Loucy (cell line): ENCODE measurements around the gene FGD1.

Experiments used
- H2AFZ ChIP-seq: fragments of 200-600 bp; sonication (generic); 2 replicates; pipeline ENCODE4 v1.6.0; 2016; ENCODE audit warnings: antibody characterized with exemption, mild to moderate bottlenecking, low read length, moderate library complexity
- H3F3A ChIP-seq: fragments of 200-600 bp; 2 replicates; pipeline ENCODE4 v1.6.0; 2016; ENCODE audit warnings: antibody characterized with exemption, low read depth, mild to moderate bottlenecking
- H3K27me3 ChIP-seq: fragments of 200-600 bp; sonication (generic); 2 replicates; pipeline ENCODE4 v1.6.1; 2014; ENCODE audit warnings: low read length, mild to moderate bottlenecking; ENCODE audit not compliant: insufficient read depth, poor library complexity, severe bottlenecking
- H3K36me3 ChIP-seq: fragments of 200-600 bp; sonication (generic); 2 replicates; pipeline ENCODE4 v1.6.1; 2016; ENCODE audit warnings: low read length; ENCODE audit not compliant: insufficient read depth
- H3K4me1 ChIP-seq: fragments of 200-600 bp; sonication (generic); 2 replicates; pipeline ENCODE4 v1.5.1; 2014; ENCODE audit warnings: low read length, mild to moderate bottlenecking; ENCODE audit not compliant: insufficient read depth, poor library complexity, severe bottlenecking
- H3K4me2 ChIP-seq: fragments of 200-600 bp; sonication (generic); 2 replicates; pipeline ENCODE4 v1.6.0; 2014; ENCODE audit warnings: antibody characterized with exemption, low read length, low read depth, mild to moderate bottlenecking; ENCODE audit not compliant: poor library complexity, severe bottlenecking
- H3K4me3 ChIP-seq: fragments of 200-600 bp; sonication (generic); 2 replicates; pipeline ENCODE4 v1.5.1; 2014; ENCODE audit warnings: low read length, mild to moderate bottlenecking, mixed read lengths; ENCODE audit not compliant: poor library complexity, severe bottlenecking
- H3K79me2 ChIP-seq: fragments of 200-600 bp; sonication (generic); 2 replicates; pipeline ENCODE4 v1.6.1; 2014; ENCODE audit warnings: low read length; ENCODE audit not compliant: insufficient read depth
- H3K9ac ChIP-seq: fragments of 200-600 bp; sonication (generic); 2 replicates; pipeline ENCODE4 v1.6.0; 2014; ENCODE audit warnings: mild to moderate bottlenecking, low read depth, low read length, moderate library complexity; ENCODE audit not compliant: poor library complexity, severe bottlenecking
- H3K9me2 ChIP-seq: fragments of 200-600 bp; sonication (generic); replicated peaks from 2 replicates; pipeline ENCODE4 v1.6.1; 2016; ENCODE audit warnings: low read depth, low read length, mixed read lengths
- H3K9me3 ChIP-seq: fragments of 200-600 bp; sonication (generic); 2 replicates; pipeline ENCODE4 v1.6.1; 2014; ENCODE audit warnings: mild to moderate bottlenecking, antibody characterized with exemption, low read length, low read depth; ENCODE audit not compliant: insufficient read depth
- H4K20me1 ChIP-seq: fragments of 200-600 bp; sonication (generic); 2 replicates; pipeline ENCODE4 v1.6.0; 2014; ENCODE audit warnings: antibody characterized with exemption, low read length, mild to moderate bottlenecking; ENCODE audit not compliant: insufficient read depth, poor library complexity, severe bottlenecking
- EZH2phosphoT487 ChIP-seq: fragments of 200-600 bp; IDR thresholded peaks from 2 replicates; pipeline ENCODE4 v1.6.1; 2018; ENCODE audit warnings: antibody characterized with exemption, mild to moderate bottlenecking, moderate library complexity, borderline replicate concordance
- TF ChIP-seq, protein P1 (sequence below): fragments of 200-600 bp; sonication (generic); conservative IDR thresholded peaks from 2 replicates; pipeline ENCODE4 v1.5.1; 2014; ENCODE audit warnings: mild to moderate bottlenecking, antibody characterized with exemption, low read length

The FGD1 gene

GRCh38 chrX:54427837-54428424 lies 68.1 kb downstream of the FGD1 start:
- Histone ChIP-seq H2AFZ (no peak overlapping the region), H3K4me1 (no peaks in the 10 kb centered on the region), H3K9ac (no peak overlapping the region), H3K9me3 (no peaks in the 10 kb centered on the region), H3K79me2 (no peaks in the 10 kb centered on the region), H3K36me3 (no peaks in the 10 kb centered on the region), H3K4me3 (no peak overlapping the region), H3F3A (no peaks in the 10 kb centered on the region), H4K20me1 (no peaks in the 10 kb centered on the region), H3K4me2 (no peak overlapping the region), H3K27me3 (no peaks in the 10 kb centered on the region), H3K9me2 (no peaks in the 10 kb centered on the region)
- TF ChIP-seq, protein P1, sequence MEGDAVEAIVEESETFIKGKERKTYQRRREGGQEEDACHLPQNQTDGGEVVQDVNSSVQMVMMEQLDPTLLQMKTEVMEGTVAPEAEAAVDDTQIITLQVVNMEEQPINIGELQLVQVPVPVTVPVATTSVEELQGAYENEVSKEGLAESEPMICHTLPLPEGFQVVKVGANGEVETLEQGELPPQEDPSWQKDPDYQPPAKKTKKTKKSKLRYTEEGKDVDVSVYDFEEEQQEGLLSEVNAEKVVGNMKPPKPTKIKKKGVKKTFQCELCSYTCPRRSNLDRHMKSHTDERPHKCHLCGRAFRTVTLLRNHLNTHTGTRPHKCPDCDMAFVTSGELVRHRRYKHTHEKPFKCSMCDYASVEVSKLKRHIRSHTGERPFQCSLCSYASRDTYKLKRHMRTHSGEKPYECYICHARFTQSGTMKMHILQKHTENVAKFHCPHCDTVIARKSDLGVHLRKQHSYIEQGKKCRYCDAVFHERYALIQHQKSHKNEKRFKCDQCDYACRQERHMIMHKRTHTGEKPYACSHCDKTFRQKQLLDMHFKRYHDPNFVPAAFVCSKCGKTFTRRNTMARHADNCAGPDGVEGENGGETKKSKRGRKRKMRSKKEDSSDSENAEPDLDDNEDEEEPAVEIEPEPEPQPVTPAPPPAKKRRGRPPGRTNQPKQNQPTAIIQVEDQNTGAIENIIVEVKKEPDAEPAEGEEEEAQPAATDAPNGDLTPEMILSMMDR: no peak
- TF ChIP-seq EZH2phosphoT487: no peak

GRCh38 chrX:54423161-54423888 lies 72.7 kb downstream of the FGD1 start:
- no peaks in the 10 kb centered on the region for H3K9me3 ChIP-seq

DNA sequence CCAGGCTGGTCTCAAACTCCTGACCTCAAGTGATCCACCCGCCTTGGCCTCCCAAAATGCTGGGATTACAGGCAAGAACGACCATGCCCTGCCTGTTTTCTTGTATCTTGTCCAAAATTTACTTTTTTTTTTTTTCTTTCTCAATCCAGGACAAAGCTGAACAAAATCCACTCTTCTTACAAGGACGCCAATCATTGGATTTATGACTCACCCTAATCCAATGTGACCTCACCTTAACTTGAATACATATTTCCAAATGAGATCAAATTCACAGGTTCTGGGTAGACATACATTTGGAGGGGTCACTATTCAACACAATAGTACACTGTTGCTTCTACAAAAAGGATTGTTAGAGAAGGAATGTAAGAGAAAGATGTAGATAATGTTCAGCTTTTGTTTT lies 73.9 kb downstream of the FGD1 start:
- Histone ChIP-seq H3K4me3 (no peak overlapping the region), H2AFZ (no peak overlapping the region)
- TF ChIP-seq, protein P1: no peak
- no peak for TF ChIP-seq EZH2phosphoT487

More at GRCh38 chrX:54423161-54423888, 72.7 kb downstream of the FGD1 start:
- TF ChIP-seq EZH2phosphoT487: no peak
- TF ChIP-seq, protein P1: no peak
- Histone ChIP-seq H3K4me3 (no peak overlapping the region), H4K20me1 (no peaks in the 10 kb centered on the region), H3K79me2 (no peaks in the 10 kb centered on the region), H3K9me2 (no peaks in the 10 kb centered on the region), H3K36me3 (no peaks in the 10 kb centered on the region), H3K4me2 (no peak overlapping the region), H3K4me1 (no peaks in the 10 kb centered on the region), H3K9ac (no peak overlapping the region), H2AFZ (no peak overlapping the region), H3K27me3 (peaks cover 21% of the 10 kb centered on the region), H3F3A (no peaks in the 10 kb centered on the region)

More for the DNA sequence above, 73.9 kb downstream of the FGD1 start:
- no peaks in the 10 kb centered on the region for H3F3A ChIP-seq
- H3K9me3 ChIP-seq: no peaks in the 10 kb centered on the region
- H4K20me1 ChIP-seq: no peaks in the 10 kb centered on the region
- no peak overlapping the region for H3K4me2 ChIP-seq
- peaks cover 28% of the 10 kb centered on the region for H3K27me3 ChIP-seq
- no peaks in the 10 kb centered on the region for H3K9me2 ChIP-seq
- no peaks in the 10 kb centered on the region for H3K36me3 ChIP-seq
- no peaks in the 10 kb centered on the region for H3K4me1 ChIP-seq
- H3K79me2 ChIP-seq: no peaks in the 10 kb centered on the region
- no peak overlapping the region for H3K9ac ChIP-seq
